ENCODE data around the gene CD3D.
"Not testable (repeated sequence)": the region's sequence is repeated elsewhere in the genome, so short reads cannot be mapped to it uniquely, and the experiment has no call there.

Gene CD3D

DNA sequence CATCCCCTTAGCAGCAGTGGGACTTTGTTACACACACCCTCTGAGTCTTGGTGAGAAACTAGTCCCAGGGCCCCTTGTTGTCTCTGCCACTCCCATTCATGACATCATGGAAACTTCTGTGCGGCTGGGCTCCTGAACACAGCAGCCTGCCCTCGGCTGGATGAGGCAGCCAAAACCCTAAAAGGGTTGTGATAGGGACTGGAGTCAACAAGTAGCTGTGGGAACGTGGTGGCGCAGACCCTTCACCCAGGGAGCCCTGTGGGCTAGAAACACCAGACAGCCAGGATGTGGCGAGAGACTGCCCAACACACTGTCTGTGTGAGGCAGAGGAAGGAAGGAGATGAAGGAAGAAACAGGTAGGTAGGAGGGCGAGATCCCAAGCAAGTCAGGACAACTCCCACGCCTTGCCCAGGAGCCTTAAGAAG is 3.9 kb downstream of the CD3D start:
- FAIRE-seq: no peak

DNA sequence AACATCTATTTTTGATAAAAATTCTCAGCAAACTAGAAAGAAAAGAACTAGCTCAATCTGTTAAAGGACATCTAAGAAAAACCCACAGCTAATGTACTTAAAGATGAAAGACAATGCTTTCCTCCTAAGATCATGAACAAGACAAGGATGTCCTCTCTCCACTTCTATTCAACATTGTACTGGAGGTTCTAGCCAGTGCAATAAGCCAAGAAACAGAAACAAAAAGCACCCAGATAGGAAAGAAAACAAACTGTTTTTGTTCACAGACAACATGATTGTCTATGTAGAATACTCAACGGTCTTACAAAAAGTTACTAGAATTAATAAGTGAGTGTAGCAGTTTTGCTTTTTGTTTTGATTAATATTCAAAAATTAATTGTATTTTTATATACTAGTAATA is 7.8 kb downstream of the CD3D start:
- FAIRE-seq: no peak

DNA sequence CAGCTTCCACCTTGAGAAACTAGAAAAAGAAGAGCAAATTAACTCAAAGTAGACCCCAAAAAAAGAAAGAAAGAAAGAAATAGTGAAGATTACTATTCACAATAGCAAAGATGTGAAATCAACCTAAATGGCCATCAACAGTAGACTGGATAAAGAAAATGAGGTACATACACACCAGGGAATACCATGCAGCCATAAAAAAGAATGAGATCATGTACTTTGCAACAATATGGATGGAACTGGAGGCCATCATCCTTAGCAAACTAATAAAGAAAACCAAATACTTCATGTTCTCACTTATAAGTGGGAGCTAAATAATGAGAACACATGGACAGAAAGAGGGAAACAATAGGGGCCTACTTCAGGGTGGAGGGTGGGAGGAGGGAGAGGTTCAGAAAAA is 13.8 kb downstream of the CD3D start:
- FAIRE-seq: no peak

DNA sequence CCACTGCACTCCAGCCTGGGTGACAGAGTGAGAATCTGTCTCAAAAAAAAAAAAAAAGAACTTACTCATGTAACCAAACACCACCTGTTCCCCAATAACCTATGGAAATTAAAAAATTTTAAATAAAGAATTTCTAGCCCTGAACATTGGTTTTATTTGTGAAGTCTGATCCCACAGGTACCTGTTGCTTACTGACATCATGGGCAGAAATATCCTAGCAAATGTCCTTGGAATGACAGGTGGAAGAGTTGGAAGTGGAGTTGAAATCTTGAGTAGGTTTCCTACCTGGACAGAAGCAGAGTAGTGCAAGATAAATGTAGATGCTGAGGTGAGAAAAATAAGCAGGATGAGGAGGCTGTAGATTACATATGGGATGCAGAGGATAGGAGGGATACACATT is 17.2 kb downstream of the CD3D start:
- FAIRE-seq: no peak

DNA sequence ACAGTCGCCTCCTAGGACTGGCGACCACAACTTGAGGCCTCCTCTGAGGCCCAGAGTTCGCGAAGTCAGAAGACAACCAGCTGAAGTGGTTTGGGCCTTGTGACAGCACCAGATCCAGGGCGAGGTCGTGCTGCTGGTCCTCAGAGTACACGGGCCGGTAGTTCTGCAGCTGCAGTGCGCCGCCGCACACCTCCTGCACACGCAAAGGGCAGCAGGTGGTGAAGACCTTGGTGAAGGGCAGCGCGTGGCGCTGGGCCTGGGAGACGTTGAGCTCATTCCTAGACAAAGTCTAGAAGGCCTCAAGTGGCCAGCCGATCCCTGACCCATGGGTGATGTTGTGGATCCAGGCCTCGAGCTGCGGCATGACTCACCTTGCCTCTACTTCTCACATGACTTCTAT is 19.8 kb downstream of the CD3D start:
- no peak for FAIRE-seq

DNA sequence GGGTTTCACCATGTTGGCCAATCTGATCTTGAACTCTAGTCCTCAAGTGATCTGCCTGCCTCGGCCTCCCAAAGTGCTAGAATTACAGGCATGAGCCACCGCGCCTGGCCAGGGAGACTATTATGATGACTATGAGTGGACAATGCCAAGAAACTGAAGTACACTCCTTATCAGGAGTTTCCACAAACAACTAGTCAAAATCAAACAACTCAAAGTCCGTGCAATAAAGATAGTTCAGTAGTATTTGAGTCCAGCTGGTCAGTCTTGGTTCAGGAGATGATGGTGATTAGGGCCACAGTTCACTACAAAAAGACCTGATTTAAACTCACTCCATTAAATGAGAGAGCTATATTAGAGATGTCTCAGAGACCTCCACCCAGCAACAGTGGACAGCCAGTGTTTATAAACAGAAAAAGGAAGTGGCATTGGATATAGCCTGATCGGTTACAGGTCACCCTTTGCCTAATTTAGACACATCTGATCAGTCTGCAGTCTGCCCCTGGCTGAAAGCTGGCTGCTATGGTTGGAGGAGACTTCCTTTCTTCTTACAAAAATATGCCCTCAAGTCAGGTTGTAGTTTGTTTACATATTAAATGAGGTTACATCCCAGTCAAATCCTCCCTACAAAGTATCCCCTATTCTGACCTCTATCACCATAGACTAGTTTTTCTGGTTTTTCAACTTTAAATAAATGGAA is 21.0 kb downstream of the CD3D start:
- no peak for FAIRE-seq

DNA sequence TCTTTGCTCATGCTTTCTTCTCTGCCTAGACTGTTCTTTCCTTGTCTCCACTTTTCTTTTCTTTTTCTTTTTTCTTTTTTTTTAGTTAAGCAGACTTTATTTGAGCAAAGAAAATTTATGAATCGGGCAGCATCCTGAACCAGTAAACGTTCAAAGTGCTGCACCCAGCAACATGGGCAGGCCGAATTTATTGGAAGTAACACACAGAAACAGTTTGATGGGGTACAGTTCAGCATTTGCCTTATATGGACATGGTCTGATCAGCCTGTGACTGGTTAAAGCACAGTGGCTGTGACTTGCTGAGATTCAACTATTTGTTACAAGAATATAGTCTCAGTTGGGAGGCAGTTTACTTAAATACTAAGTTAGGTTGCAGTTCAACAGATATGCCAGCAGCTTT is 22.0 kb downstream of the CD3D start:
- FAIRE-seq: no peak

DNA sequence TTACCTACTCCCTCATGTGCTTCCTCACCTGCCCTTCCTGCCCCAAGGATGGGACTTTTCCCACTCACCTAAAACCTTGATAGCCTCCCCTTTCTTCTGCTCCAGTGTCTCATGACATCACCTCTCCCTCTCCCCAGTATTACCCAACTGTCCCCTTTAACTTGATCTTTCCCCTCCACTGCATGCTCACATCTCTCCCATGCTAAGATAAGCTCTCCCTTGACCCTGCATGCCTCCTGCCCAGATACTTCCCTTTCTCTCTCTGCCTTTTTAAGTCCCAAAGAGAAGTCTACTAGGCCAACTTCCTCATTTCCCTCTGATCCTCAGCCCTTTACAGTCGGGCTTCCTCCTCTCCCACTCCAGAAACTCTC is 23.2 kb downstream of the CD3D start:
- no peak for FAIRE-seq

DNA sequence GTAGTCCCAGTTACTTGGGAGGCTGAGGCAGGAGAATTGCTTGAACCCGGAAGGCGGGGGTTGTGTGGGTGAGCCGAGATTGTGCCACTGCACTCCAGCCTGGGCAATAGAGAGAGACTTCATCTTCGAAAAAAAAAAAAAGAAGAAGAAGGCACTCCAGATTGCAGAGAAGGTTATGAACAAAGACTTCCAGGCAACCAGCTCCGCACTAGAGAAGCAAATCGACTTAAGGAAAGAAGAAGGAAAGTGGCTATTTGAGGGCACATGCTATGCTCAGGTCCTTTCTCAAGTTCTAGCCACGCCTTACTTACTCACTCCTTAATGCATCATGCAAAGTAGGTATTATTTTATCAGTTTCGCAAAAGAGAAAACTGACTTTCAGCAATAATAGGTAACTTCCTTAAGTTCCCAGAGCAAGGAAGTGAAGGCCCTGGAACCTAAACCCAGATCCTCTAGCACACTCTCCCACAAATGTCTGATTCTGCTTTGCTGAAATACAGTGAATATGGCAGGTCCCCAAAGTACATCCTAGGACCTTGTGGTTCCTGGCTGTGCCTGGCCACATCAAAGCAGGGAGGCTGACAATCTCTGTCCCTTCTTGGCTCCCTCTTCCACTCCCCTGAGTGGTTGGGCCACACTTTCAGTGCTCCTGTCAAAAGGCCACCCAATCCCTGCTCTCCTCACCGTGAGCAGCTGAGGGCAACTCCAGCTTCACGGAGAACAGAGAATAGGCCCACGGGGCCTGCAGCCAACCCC is 23.7 kb downstream of the CD3D start:
- no peak for FAIRE-seq

DNA sequence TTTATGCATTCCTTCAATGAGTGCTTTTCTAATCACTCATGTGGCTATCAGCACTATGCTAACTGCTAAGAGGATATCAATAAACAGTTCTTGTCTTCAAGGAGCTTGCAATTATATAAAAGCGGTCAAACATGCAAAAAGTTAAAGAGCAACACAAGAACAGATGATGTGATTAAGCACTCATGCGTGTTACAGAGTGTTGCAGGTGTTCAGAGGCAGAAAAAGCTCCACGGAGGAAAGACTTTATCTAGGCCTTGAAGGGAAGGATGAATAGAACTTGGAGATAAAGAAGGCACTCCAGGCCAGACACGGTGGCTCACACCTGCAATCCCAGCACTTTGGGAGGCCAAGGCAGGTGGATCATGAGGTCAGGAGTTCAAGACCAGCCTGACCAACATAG is 24.4 kb downstream of the CD3D start:
- FAIRE-seq: no peak

DNA sequence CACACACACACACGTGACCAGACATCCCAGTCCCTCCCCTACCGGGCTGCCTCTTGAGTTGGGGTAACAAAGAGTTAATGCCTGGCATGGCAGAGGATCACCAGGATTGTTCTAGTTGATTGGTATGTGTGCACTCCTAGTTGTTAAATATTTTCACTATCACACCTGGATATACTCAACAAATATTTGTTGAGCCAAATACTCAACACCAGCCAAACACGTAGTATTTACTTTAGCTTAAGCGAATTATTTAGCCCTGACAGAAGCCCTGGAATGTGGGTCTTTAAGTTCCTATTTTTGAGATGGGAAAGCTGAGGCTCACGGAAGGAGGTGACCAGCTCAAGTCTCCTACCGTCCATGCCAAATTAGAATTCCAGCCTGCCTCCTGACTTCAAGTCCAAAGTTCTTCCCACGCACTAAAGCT is 27.5 kb downstream of the CD3D start:
- no peak for FAIRE-seq

DNA sequence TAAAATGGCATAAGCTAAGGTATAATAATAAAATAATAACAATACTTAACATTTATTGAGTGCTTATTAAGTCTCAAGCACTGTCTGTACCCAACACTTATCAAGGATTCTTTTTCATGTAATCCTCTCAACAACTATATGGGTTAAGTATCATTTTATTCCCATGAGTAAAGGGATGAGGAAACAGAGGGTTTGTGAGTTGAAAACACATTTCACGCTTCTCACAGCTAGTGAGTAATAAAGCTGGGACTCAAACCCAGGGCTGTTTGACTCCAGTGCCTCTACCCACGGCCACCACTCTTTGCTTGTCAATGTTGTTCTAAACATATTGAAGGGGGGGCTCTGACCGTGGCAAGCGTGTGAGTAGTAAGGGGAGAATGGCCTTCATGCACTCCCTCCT is 29.3 kb downstream of the CD3D start:
- FAIRE-seq: no peak

DNA sequence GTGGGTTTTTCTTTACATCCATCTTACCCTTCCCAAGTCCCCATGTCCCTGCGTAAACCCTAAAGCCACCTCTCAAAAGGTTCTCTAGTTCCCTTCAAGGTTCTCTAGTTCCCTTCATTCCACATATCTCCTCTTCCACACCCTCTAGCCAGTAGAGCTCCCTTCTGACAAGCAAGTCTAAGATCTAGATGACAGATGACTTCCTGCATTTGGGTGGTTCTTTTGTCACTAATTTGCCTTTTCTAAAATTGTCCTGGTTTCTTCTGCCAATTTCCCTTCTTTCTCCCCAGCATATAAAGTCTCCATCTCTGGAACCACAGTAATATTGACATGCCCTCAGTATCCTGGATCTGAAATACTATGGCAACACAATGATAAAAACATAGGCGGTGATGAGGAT is 30.2 kb downstream of the CD3D start:
- no peak for FAIRE-seq

DNA sequence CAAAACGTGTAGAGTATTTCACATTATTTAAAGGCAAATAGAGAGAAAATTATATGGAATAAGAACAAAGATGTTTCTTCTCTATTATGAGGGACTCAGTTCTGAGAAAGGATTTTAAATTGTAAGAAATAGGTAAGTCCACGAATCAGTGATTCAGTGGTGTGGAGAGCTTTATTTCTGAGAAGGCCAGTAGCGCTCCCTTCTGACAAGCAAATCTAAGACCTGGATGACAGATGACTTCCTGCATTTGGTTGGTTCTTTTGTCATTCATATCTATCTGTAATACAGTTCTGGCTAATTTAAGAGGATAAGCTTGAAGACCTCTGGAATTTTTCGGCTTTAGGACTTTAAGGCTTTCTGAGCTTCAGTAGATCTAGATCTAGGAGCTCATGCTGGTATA is 31.0 kb downstream of the CD3D start:
- FAIRE-seq: no peak

DNA sequence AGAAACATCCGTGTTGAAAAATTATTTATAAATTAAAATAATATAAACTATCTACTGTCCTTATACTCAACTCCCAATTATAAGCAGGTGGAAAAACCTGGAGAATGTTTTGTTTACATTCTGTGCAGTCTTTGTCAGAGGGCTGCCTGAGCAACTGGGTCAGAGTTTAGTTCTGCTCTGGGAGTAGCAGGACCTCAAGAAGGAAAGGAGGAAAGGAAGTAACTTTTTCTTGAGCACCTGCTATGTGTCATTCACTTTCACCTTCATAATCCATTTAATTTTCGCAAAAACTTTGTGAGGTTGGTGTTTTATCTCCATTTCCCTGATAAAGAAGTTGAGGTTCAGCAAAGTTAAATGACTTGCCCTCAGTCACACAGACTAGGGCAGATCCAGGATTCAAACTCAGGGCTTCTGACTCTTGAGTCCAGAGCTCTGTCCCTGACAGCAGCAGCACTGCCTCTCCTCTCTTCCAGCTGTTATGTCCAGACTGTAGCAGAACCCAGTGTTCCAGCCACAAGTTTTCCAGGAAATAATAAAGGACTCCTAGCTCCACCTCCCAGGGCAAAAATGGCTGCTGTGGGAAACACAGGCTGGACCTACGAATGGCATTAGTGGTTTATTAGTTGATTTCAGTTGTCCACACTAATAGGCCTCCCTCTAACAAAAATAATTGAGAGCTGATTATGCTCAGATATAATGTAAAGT is 31.6 kb downstream of the CD3D start:
- no peak for FAIRE-seq

DNA sequence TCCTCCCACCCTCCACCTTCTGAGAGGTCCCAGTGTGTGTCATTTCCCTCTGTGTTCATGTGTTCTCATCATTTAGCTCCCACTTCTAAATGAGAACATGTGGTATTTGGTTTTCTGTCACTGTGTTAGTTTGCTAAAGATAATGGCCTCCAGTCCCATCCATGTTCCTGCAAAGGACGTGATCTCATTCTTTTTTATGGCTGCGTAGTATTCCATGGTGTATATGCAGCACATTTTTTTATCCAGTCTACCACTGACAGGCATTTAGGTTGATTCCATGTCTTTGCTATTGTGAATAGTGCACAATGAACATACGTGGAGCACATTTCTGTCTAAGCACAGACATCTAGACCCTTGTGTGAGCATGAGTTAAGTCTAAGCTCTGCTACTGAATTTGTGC is 32.2 kb downstream of the CD3D start:
- FAIRE-seq: no peak

DNA sequence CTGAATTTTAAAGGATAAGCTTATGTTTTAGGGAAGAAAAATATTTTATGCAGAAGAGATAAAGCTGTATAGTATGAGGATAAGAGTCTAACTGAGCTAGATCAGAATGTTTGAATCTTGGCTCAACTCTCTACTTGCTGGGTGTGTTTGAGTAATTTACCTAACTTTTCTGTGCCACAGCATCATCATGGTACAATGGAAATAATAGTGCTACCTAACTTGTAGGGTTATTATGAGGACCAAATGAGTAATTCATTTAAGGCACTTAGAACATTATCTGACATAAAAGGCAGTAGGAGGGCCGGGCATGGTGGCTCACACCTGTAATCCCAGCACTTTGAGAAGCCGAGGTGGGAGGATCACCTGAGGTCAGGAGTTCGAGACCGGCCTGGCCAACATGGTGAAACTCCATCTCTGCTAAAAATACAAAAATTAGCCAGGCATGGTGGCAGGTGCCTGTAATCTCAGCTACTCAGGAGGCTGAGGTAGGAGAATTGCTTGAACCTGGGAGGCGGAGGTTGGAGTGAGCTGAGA is 33.4 kb downstream of the CD3D start:
- not testable (repeated sequence) for FAIRE-seq

DNA sequence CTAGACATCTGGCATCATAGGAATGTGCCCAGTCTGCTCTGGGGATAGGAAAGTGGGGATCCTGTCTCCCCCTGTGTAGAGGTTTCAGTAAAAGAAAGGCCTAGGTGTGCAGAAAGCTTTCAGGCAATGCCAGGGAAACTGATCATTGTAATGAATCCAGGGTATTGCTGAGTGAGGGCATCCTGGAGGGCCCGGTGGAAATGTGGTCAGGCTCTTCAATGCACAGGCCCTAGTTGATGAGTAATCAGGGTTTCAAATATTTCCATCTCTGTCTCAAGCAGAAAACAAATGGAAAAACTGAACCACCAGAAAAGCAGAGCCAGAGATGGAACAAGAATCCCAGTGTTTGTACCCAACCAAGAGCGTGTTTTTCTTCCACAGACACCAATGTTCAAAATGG is 35.9 kb downstream of the CD3D start:
- no peak for FAIRE-seq

DNA sequence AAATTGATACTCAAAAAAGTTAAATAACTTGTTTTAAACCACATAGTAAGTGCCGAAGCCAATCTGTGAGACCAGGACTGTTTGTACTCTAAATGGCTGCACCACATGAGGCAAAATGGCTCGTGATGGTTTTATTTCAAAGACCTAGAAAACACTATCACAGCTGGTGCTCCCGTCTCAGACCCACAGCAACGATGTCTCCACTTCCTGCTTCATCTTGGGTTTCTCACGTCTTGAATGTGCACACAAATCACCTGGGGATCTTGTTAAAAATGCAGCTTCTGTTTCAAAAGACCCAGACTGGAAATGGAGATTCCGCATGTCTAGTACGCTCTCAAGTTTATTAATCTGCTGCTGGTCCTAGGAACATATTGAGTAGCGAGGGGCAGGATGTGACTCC is 36.8 kb downstream of the CD3D start:
- no peak for FAIRE-seq

DNA sequence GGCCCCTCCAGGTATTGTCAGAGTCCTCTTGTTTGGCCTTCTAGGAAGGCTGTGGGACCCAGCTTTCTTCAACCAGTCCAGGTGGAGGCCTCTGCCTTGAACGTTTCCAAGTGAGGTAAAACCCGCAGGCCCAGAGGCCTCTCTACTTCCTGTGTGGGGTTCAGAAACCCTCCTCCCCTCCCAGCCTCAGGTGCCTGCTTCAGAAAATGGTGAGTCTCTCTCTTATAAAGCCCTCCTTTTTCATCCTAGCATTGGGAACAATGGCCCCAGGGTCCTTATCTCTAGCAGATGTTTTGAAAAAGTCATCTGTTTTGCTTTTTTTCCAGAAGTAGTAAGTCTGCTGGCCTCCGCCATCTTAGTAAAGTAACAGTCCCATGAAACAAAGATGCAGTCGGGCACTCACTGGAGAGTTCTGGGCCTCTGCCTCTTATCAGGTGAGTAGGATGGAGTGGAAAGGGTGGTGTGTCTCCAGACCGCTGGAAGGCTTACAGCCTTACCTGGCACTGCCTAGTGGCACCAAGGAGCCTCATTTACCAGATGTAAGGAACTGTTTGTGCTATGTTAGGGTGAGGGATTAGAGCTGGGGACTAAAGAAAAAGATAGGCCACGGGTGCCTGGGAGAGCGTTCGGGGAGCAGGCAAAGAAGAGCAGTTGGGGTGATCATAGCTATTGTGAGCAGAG is 37.8 kb downstream of the CD3D start, which contains the start of gene CD3E:
TSS of gene CD3E (plus strand) at position 163 of the 681 bp plus-strand sequence. CDS start at position 386, 223 bp downstream.
- no peak for FAIRE-seq

DNA sequence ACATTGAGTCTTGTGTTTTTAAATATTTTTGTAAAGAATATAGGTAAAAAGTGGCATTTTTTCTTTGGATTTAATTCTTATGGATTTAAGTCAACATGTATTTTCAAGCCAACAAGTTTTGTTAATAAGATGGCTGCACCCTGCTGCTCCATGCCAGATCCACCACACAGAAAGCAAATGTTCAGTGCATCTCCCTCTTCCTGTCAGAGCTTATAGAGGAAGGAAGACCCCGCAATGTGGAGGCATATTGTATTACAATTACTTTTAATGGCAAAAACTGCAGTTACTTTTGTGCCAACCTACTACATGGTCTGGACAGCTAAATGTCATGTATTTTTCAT is 38.3 kb downstream of the CD3D start:
- no peak for FAIRE-seq

DNA sequence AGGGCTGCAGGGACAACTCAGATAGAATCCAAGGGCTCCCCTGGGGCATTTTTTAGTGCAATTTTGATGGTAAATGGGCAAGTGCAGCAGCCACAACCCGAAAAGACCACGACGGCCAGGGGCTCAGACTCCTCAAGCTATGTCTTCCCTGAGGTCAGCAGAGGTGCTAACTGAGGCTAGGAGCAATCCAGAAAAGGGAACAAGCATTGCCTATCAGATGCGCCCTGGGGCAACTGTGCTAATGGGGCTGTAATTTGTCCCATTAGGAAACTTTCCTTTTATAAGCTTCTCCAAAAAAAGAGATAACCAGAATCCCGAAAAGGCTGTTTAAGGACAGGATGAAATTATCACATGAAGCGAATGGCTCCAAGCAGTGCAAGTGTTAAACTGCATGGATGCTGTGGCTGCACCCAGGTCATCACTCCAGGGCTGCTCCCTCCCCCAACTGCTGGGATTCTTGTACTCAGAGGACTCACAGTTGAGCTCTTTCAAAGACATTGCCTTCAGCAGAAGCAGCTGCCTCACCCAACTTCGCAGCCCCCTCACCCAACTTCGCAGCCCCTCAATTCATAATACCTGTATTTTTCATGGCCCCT is 40.8 kb downstream of the CD3D start:
- FAIRE-seq: no peak

Measured in islet of Langerhans (tissue), 1 donor.